Stimulated activated naive CD8-positive, alpha-beta T cell treated with anti-CD3 and anti-CD28 coated beads, Interleukin-15, Interleukin-2, amounts not matched to agents 100 ng/mL and 50 ng/mL, for 24 hours (primary cell): ENCODE measurements around the gene CRYGN.

Experiments
- H3K27ac Mint-ChIP-seq: one replicate; pipeline ENCODE4 v1.8.0; 2021; ENCODE audit warnings: mild to moderate bottlenecking, mixed read lengths
- H3K27me3 Mint-ChIP-seq: one replicate; pipeline ENCODE4 v1.8.0; 2021; ENCODE audit warnings: mixed read lengths
- H3K36me3 Mint-ChIP-seq: one replicate; pipeline ENCODE4 v1.8.0; 2021; ENCODE audit warnings: low read depth, mixed read lengths
- H3K4me1 Mint-ChIP-seq: one replicate; pipeline ENCODE4 v1.8.0; 2021; ENCODE audit warnings: low read depth, mixed read lengths
- H3K4me3 Mint-ChIP-seq: one replicate; pipeline ENCODE4 v1.8.0; 2021; ENCODE audit warnings: mild to moderate bottlenecking, mixed read lengths
- H3K9me3 Mint-ChIP-seq: one replicate; pipeline ENCODE4 v1.8.0; 2021; ENCODE audit warnings: mixed read lengths

Gene CRYGN

GRCh38 chr7:151390598-151391357, 49.2 kb downstream of the CRYGN start:
- no peaks in the 10 kb centered on the region for H3K36me3 Mint-ChIP-seq
- no peaks in the 10 kb centered on the region for H3K9me3 Mint-ChIP-seq
- H3K27me3 Mint-ChIP-seq, result peaks cover 4% of the 10 kb centered on the region
- no peaks in the 10 kb centered on the region for H3K4me1 Mint-ChIP-seq
- H3K4me3 Mint-ChIP-seq, result no peak overlapping the region
- H3K27ac Mint-ChIP-seq, result no peak overlapping the region

GRCh38 chr7:151389768-151390597, 50.0 kb downstream of the CRYGN start:
- H3K9me3 Mint-ChIP-seq, result no peaks in the 10 kb centered on the region
- no peaks in the 10 kb centered on the region for H3K4me1 Mint-ChIP-seq
- no peak overlapping the region for H3K27ac Mint-ChIP-seq
- no peak overlapping the region for H3K4me3 Mint-ChIP-seq
- H3K27me3 Mint-ChIP-seq, result peaks cover 4% of the 10 kb centered on the region
- H3K36me3 Mint-ChIP-seq, result no peaks in the 10 kb centered on the region

- H3K4me3 Mint-ChIP-seq, result no peak overlapping the region
- H3K27me3 Mint-ChIP-seq, result peaks cover 11% of the 10 kb centered on the region
- H3K36me3 Mint-ChIP-seq, result no peaks in the 10 kb centered on the region
- no peak overlapping the region for H3K27ac Mint-ChIP-seq
- no peaks in the 10 kb centered on the region for H3K9me3 Mint-ChIP-seq
- no peaks in the 10 kb centered on the region for H3K4me1 Mint-ChIP-seq
These were observed 50.7 kb downstream of the CRYGN start for GRCh38 chr7:151389096-151389767.

GRCh38 chr7:151388430-151388829, 51.5 kb downstream of the CRYGN start:
- H3K27me3 Mint-ChIP-seq, result peaks cover 16% of the 10 kb centered on the region

GRCh38 chr7:151388007-151388297, 52.0 kb downstream of the CRYGN start:
- H3K4me1 Mint-ChIP-seq, result no peaks in the 10 kb centered on the region
- H3K27me3 Mint-ChIP-seq, result peaks cover 16% of the 10 kb centered on the region
- no peaks in the 10 kb centered on the region for H3K9me3 Mint-ChIP-seq
- H3K36me3 Mint-ChIP-seq, result no peaks in the 10 kb centered on the region
- H3K27ac Mint-ChIP-seq, result no peak overlapping the region
- no peak overlapping the region for H3K4me3 Mint-ChIP-seq

More at GRCh38 chr7:151388430-151388829, 51.5 kb downstream of the CRYGN start:
- Mint-ChIP-seq H3K36me3 (no peaks in the 10 kb centered on the region), H3K4me3 (no peak overlapping the region), H3K27ac (no peak overlapping the region), H3K9me3 (no peaks in the 10 kb centered on the region), H3K4me1 (no peaks in the 10 kb centered on the region)

GRCh38 chr7:151387161-151388006, 52.6 kb downstream of the CRYGN start:
- Mint-ChIP-seq H3K9me3 (no peaks in the 10 kb centered on the region), H3K27ac (no peak overlapping the region), H3K4me3 (no peak overlapping the region)

GRCh38 chr7:151386301-151387160, 53.4 kb downstream of the CRYGN start:
- H3K36me3 Mint-ChIP-seq, result no peaks in the 10 kb centered on the region
- H3K27me3 Mint-ChIP-seq, result peaks cover 23% of the 10 kb centered on the region
- H3K4me3 Mint-ChIP-seq, result no peak overlapping the region
- no peak overlapping the region for H3K27ac Mint-ChIP-seq
- no peaks in the 10 kb centered on the region for H3K9me3 Mint-ChIP-seq
- H3K4me1 Mint-ChIP-seq, result peaks cover 7% of the 10 kb centered on the region

More at GRCh38 chr7:151387161-151388006, 52.6 kb downstream of the CRYGN start:
- no peaks in the 10 kb centered on the region for H3K36me3 Mint-ChIP-seq
- H3K4me1 Mint-ChIP-seq, result peaks cover 3% of the 10 kb centered on the region
- peaks cover 20% of the 10 kb centered on the region for H3K27me3 Mint-ChIP-seq

- H3K4me1 Mint-ChIP-seq, result peaks cover 10% of the 10 kb centered on the region
- H3K27ac Mint-ChIP-seq, result no peak overlapping the region
- H3K36me3 Mint-ChIP-seq, result no peaks in the 10 kb centered on the region
- peaks cover 23% of the 10 kb centered on the region for H3K27me3 Mint-ChIP-seq
- no peaks in the 10 kb centered on the region for H3K9me3 Mint-ChIP-seq
- no peak overlapping the region for H3K4me3 Mint-ChIP-seq
These were observed 54.2 kb downstream of the CRYGN start for GRCh38 chr7:151385626-151386300.

GRCh38 chr7:151384776-151385625, 54.9 kb downstream of the CRYGN start:
- H3K27ac Mint-ChIP-seq, result no peak overlapping the region

GRCh38 chr7:151384352-151384697, 55.6 kb downstream of the CRYGN start:
- H3K4me1 Mint-ChIP-seq, result peaks cover 11% of the 10 kb centered on the region
- H3K27ac Mint-ChIP-seq, result no peak overlapping the region
- H3K36me3 Mint-ChIP-seq, result no peaks in the 10 kb centered on the region
- no peak overlapping the region for H3K4me3 Mint-ChIP-seq
- H3K9me3 Mint-ChIP-seq, result no peaks in the 10 kb centered on the region
- peaks cover 19% of the 10 kb centered on the region for H3K27me3 Mint-ChIP-seq

More at GRCh38 chr7:151384776-151385625, 54.9 kb downstream of the CRYGN start:
- H3K9me3 Mint-ChIP-seq, result no peaks in the 10 kb centered on the region
- H3K36me3 Mint-ChIP-seq, result no peaks in the 10 kb centered on the region
- H3K4me3 Mint-ChIP-seq, result no peak overlapping the region
- peaks cover 11% of the 10 kb centered on the region for H3K4me1 Mint-ChIP-seq
- peaks cover 23% of the 10 kb centered on the region for H3K27me3 Mint-ChIP-seq

GRCh38 chr7:151383638-151384351, 56.1 kb downstream of the CRYGN start:
- Mint-ChIP-seq H3K36me3 (no peaks in the 10 kb centered on the region), H3K27ac (no peak overlapping the region), H3K27me3 (peaks cover 19% of the 10 kb centered on the region), H3K4me3 (no peak overlapping the region), H3K9me3 (no peaks in the 10 kb centered on the region), H3K4me1 (peaks cover 11% of the 10 kb centered on the region)
